Astrocyte (in vitro differentiated cells and primary cell): ENCODE results near the gene P3H4.

Source experiments
- EZH2 ChIP-seq: IDR thresholded peaks from 2 replicates; pipeline ENCODE4 v1.6.1; 2012; ENCODE audit warnings: mild to moderate bottlenecking, low read length, inconsistent platforms; ENCODE audit not compliant: insufficient read depth
- TF ChIP-seq, protein P1 (sequence below): IDR thresholded peaks from 2 replicates; pipeline ENCODE4 v1.5.1; 2011; ENCODE audit warnings: low read depth, mild to moderate bottlenecking, inconsistent platforms, low read length, moderate library complexity; ENCODE audit not compliant: insufficient read depth

- TF ChIP-seq, protein P1, sequence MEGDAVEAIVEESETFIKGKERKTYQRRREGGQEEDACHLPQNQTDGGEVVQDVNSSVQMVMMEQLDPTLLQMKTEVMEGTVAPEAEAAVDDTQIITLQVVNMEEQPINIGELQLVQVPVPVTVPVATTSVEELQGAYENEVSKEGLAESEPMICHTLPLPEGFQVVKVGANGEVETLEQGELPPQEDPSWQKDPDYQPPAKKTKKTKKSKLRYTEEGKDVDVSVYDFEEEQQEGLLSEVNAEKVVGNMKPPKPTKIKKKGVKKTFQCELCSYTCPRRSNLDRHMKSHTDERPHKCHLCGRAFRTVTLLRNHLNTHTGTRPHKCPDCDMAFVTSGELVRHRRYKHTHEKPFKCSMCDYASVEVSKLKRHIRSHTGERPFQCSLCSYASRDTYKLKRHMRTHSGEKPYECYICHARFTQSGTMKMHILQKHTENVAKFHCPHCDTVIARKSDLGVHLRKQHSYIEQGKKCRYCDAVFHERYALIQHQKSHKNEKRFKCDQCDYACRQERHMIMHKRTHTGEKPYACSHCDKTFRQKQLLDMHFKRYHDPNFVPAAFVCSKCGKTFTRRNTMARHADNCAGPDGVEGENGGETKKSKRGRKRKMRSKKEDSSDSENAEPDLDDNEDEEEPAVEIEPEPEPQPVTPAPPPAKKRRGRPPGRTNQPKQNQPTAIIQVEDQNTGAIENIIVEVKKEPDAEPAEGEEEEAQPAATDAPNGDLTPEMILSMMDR: no peak
- no peak for TF ChIP-seq EZH2
Measured at GRCh38 chr17:41758601-41759000, 53.1 kb downstream of the P3H4 start.
